KMS-11 (cell line): ENCODE results near the gene CD83.

ENCODE experiments used
- H2AFZ ChIP-seq: fragments of 200-600 bp; sonication (generic); 2 replicates; pipeline ENCODE4 v1.6.1; 2016; ENCODE audit warnings: antibody characterized with exemption, mixed run types, low read depth
- H3K27ac ChIP-seq: fragments of 200-600 bp; sonication (generic); 2 replicates; pipeline ENCODE4 v1.6.1; 2016; ENCODE audit warnings: mild to moderate bottlenecking, mixed run types
- H3K27me3 ChIP-seq: fragments of 200-600 bp; sonication (generic); 2 replicates; pipeline ENCODE4 v1.6.1; 2017; ENCODE audit warnings: mild to moderate bottlenecking, low read depth, mixed run types, moderate library complexity; ENCODE audit not compliant: insufficient read depth
- H3K36me3 ChIP-seq: fragments of 200-600 bp; sonication (generic); 2 replicates; pipeline ENCODE4 v1.6.1; 2017; ENCODE audit warnings: mild to moderate bottlenecking, mixed run types; ENCODE audit not compliant: insufficient read depth
- H3K4me1 ChIP-seq: fragments of 200-600 bp; sonication (generic); 2 replicates; pipeline ENCODE4 v1.6.1; 2016; ENCODE audit warnings: mild to moderate bottlenecking, low read depth, mixed run types; ENCODE audit not compliant: poor library complexity, severe bottlenecking
- H3K4me2 ChIP-seq: fragments of 200-600 bp; sonication (generic); 2 replicates; pipeline ENCODE4 v1.7.0; 2016; ENCODE audit warnings: mild to moderate bottlenecking, mixed run types
- H3K4me3 ChIP-seq: fragments of 200-600 bp; sonication (generic); IDR thresholded peaks from 2 replicates; pipeline ENCODE4 v1.6.1; 2017; ENCODE audit warnings: low read depth, low read length, mixed read lengths; ENCODE audit not compliant: insufficient read depth
- H3K79me2 ChIP-seq: fragments of 200-600 bp; sonication (generic); 2 replicates; pipeline ENCODE4 v1.6.1; 2016; ENCODE audit warnings: low read depth, mixed run types; ENCODE audit not compliant: insufficient read depth
- H3K9ac ChIP-seq: fragments of 200-600 bp; sonication (generic); 2 replicates; pipeline ENCODE4 v1.6.1; 2016; ENCODE audit warnings: mild to moderate bottlenecking, mixed run types
- H4K20me1 ChIP-seq: fragments of 200-600 bp; sonication (generic); 2 replicates; pipeline ENCODE4 v1.6.1; 2016; ENCODE audit warnings: mild to moderate bottlenecking, mixed run types; ENCODE audit not compliant: insufficient read depth
- TF ChIP-seq, protein P1 (sequence below): fragments of 200-600 bp; sonication (generic); conservative IDR thresholded peaks from 2 replicates; pipeline ENCODE4 v1.6.1; 2017; ENCODE audit warnings: low read depth, mild to moderate bottlenecking, antibody characterized with exemption, low read length, moderate library complexity, mixed read lengths

CD83 gene

DNA sequence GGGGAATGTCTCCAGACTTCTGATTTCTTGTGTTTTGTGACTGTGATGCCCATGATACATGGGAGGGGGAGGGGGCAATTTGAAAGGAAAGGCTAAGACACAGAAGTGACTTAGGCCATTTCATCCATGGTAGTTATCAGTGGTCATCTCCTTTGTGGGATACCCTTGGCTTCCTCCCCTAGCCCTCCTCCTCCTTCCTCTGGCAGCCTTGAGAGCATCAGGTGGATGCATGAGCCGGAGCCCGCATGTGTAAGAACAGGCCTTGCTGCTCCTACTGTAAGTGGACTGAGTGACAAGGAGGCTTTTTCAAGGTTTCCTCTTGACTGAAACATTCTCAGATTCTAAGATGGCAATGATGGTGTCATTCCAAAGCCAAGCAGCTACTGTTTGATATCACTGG, 874 bp downstream of the CD83 start:
- Histone ChIP-seq H3K4me3 (peak overlapping the region; percentile 36), H3K27me3 (no peaks in the 10 kb centered on the region)

GRCh38 chr6:14119784-14120183, 2.2 kb downstream of the CD83 start:
- Histone ChIP-seq H4K20me1 (no peaks in the 10 kb centered on the region), H3K4me1 (peaks cover 6% of the 10 kb centered on the region), H3K4me3 (no peak overlapping the region), H3K9ac (no peak overlapping the region), H3K27ac (no peak overlapping the region), H3K79me2 (no peaks in the 10 kb centered on the region), H3K4me2 (no peak overlapping the region), H2AFZ (no peak overlapping the region), H3K27me3 (no peaks in the 10 kb centered on the region), H3K36me3 (no peaks in the 10 kb centered on the region)
- TF ChIP-seq, protein P1, sequence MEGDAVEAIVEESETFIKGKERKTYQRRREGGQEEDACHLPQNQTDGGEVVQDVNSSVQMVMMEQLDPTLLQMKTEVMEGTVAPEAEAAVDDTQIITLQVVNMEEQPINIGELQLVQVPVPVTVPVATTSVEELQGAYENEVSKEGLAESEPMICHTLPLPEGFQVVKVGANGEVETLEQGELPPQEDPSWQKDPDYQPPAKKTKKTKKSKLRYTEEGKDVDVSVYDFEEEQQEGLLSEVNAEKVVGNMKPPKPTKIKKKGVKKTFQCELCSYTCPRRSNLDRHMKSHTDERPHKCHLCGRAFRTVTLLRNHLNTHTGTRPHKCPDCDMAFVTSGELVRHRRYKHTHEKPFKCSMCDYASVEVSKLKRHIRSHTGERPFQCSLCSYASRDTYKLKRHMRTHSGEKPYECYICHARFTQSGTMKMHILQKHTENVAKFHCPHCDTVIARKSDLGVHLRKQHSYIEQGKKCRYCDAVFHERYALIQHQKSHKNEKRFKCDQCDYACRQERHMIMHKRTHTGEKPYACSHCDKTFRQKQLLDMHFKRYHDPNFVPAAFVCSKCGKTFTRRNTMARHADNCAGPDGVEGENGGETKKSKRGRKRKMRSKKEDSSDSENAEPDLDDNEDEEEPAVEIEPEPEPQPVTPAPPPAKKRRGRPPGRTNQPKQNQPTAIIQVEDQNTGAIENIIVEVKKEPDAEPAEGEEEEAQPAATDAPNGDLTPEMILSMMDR, result no peak

More for the DNA sequence above, 874 bp downstream of the CD83 start:
- TF ChIP-seq, protein P1, result no peak
- H3K9ac ChIP-seq, result 0 out of 2 replicates have a peak overlapping the region, but pooled peaks have one; percentile 57
- H3K36me3 ChIP-seq, result no peaks in the 10 kb centered on the region
- peak overlapping the region; percentile 92; the same call in 1 of the 2 replicates for H2AFZ ChIP-seq
- peaks cover 6% of the 10 kb centered on the region for H3K4me1 ChIP-seq
- H3K79me2 ChIP-seq, result no peaks in the 10 kb centered on the region
- peak overlapping the region; percentile 96; the same call in 1 of the 2 replicates for H3K4me2 ChIP-seq
- H3K27ac ChIP-seq, result no peak overlapping the region
- H4K20me1 ChIP-seq, result no peaks in the 10 kb centered on the region

DNA sequence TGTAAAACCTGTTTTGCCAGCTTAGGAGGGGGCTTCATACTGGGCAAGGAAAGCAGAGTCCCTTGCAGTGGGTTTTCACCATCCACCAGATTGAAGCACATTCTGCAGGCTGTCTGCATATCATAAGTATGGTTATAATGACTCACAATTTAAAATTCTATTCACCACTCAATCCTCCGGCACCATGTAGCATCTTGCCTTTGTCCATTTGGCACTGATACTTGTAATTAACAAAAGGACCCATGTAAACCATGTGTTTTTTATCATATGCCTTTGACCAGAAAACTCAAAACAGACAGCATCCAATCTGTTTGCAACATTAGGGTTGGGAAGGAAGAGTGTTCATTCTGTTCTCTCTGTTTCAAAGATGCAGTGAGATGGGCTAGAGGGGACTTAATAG, 3.0 kb downstream of the CD83 start:
- Histone ChIP-seq H2AFZ (no peak overlapping the region), H3K27ac (no peak overlapping the region), H3K9ac (no peak overlapping the region), H3K36me3 (no peaks in the 10 kb centered on the region), H3K79me2 (no peaks in the 10 kb centered on the region), H4K20me1 (no peaks in the 10 kb centered on the region), H3K27me3 (no peaks in the 10 kb centered on the region), H3K4me2 (no peak overlapping the region), H3K4me1 (peaks cover 6% of the 10 kb centered on the region), H3K4me3 (no peak overlapping the region)
- TF ChIP-seq, protein P1, result no peak

GRCh38 chr6:14121936-14122344, 4.4 kb downstream of the CD83 start:
- Histone ChIP-seq H3K9ac (no peak overlapping the region), H3K4me2 (no peak overlapping the region), H3K36me3 (no peaks in the 10 kb centered on the region), H3K4me1 (peaks cover 6% of the 10 kb centered on the region), H3K79me2 (no peaks in the 10 kb centered on the region), H3K4me3 (no peak overlapping the region), H3K27me3 (no peaks in the 10 kb centered on the region), H3K27ac (no peak overlapping the region), H4K20me1 (no peaks in the 10 kb centered on the region), H2AFZ (no peak overlapping the region)
- TF ChIP-seq, protein P1, result no peak
